ENCODE measurements around the gene INO80B. TPM values are rescaled to one million over a fixed set of nuclear protein-coding genes. Genes with fewer than 3 reads are reported as not detected.

INO80B gene
- total RNA-seq, 4 donors from 2014 or later: 28.5 to 63.3 (median 48.0) TPM

GRCh38 chr2:74444498-74445318 is 10.2 kb upstream of the INO80B start:
- Histone ChIP-seq H3K4me1 (peaks cover 0 to 1% of the 10 kb centered on the region in 2 donors), H3K9me3 (no peaks in the 10 kb centered on the region), H3K4me3 (no peak overlapping the region), H3K27ac (no peak overlapping the region), H3K27me3 (peaks cover 0 to 5% of the 10 kb centered on the region in 2 donors), H3K36me3 (no peaks in the 10 kb centered on the region)
- TF ChIP-seq CTCF (IDR thresholded peaks at IDR 0.05): no peak
- TF ChIP-seq POLR2A (IDR thresholded peaks at IDR 0.05): no peak
- DNase-seq: no peak
- intact Hi-C loops (cut with DNase I; ENCODE audit: low total_unique reads): no loop called here

GRCh38 chr2:74447230-74447999 is 7.5 kb upstream of the INO80B start:
- no peaks in the 10 kb centered on the region for H3K27me3 ChIP-seq
- DNase-seq: no peak
- H3K27ac ChIP-seq: no peak overlapping the region
- TF ChIP-seq CTCF (IDR thresholded peaks at IDR 0.05): no peak
- no peak for TF ChIP-seq POLR2A (IDR thresholded peaks at IDR 0.05)
- H3K4me3 ChIP-seq: no peak overlapping the region
- H3K4me1 ChIP-seq: no peaks in the 10 kb centered on the region
- intact Hi-C loops (cut with DNase I; ENCODE audit: low total_unique reads): no loop called here
- H3K9me3 ChIP-seq: no peaks in the 10 kb centered on the region
- H3K36me3 ChIP-seq: no peaks in the 10 kb centered on the region

DNA sequence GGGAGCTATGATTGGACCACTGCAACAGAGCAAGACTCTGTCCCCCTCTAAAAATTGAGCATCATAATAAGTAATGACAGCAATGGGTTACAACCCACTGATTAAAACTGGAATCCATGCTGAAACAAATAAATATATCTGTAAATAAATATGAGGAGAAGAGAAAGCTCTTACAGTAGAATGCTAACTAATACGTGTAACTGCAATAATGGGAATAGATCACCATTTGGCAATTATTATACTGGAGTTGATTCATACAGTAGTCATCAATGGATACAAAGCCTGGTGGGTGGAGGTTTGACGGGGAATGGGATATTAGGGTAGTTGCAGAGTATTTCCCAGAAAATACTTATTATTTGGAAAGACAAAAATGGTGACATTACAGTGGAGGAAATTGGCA is 6.1 kb upstream of the INO80B start:
- H3K4me3 ChIP-seq: no peak overlapping the region
- H3K27ac ChIP-seq: no peak overlapping the region
- intact Hi-C loops (cut with DNase I; ENCODE audit: low total_unique reads): no loop called here
- no peak for DNase-seq
- H3K36me3 ChIP-seq: no peaks in the 10 kb centered on the region
- TF ChIP-seq CTCF (IDR thresholded peaks at IDR 0.05) (no peak), POLR2A (IDR thresholded peaks at IDR 0.05) (no peak)
- no peaks in the 10 kb centered on the region for H3K27me3 ChIP-seq
- H3K4me1 ChIP-seq: no peaks in the 10 kb centered on the region
- H3K9me3 ChIP-seq: no peaks in the 10 kb centered on the region

GRCh38 chr2:74450570-74451190 is 4.2 kb upstream of the INO80B start:
- intact Hi-C loops (cut with DNase I; ENCODE audit: low total_unique reads): no loop called here
- H3K4me3 ChIP-seq: no peak overlapping the region
- no peaks in the 10 kb centered on the region for H3K36me3 ChIP-seq
- H3K27me3 ChIP-seq: no peaks in the 10 kb centered on the region
- no peak for DNase-seq
- no peak overlapping the region for H3K27ac ChIP-seq
- H3K4me1 ChIP-seq: peaks cover 0 to 6% of the 10 kb centered on the region in 2 donors
- no peaks in the 10 kb centered on the region for H3K9me3 ChIP-seq
- TF ChIP-seq POLR2A (IDR thresholded peaks at IDR 0.05): no peak
- no peak for TF ChIP-seq CTCF (IDR thresholded peaks at IDR 0.05)

Measured in uterus (tissue), 4 donors.